DMS79 (cell line): ENCODE data around the gene IL17REL.

Experiments used
- DNase-seq: peaks from one replicate; lab custom pipeline; 2025; lab: John Stamatoyannopoulos, UW

Gene IL17REL

GRCh38 chr22:50022171-50022819 is 9.7 kb upstream of the IL17REL start:
- no peak for DNase-seq

GRCh38 chr22:50020606-50021005 is 8.0 kb upstream of the IL17REL start:
- no peak for DNase-seq

GRCh38 chr22:50019316-50019715 is 6.8 kb upstream of the IL17REL start:
- no peak for DNase-seq

DNA sequence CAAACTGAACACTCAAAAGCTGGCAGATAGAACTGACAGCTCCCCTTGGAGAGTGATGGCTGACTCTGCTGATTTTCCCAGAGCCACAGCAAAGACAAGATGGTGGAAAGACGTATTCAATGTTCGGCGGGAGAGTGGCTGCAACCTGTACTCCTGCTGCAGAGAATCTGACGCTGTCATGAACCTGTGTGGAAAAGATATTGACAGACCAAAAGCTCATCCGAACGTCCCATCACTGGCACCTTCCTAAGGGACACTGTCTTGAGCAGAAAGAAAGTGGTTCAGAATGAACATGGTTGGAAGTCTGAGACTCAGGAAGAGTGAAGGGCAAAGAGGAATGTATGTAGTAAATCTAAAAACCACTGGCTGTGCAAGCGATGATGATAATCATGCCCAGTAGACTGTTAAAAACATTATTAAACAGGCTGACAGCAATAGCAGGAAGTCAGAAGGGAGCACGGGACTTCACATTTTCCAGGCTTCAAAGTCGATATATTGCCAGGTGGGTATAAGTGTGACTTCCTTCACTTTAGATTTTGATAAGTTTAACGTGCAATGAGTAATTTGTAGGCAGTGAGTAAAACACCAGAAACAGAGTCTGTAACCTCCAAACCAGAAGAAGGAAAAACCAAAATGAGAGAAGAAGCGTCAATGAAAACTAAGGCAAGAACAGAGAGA is 6.2 kb upstream of the IL17REL start:
- no peak for DNase-seq

DNA sequence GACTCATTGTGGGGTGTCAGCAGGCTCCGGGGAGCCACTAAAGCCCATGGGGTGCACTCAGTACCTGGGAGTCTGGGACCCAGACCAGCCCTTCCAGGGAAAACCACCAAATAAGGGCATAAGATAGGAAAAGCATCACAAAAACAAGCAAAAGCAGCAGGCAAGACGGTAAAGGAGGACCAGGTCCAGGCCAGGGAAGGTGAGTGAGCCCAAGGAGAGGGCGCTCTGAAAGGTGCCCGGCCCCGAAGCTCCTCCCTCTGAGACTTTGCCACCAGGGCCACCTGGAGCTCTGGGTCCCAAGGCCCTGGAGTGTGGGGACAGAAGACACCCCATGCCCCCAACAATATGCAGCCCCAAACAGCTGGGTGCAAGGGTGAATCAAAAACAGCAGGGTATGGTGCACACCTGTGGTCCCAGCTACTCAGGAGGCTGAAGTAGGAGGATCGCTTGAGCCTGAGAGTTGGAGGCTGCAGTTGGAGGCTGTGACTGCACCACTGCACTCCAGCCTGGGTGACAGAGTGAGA is 5.2 kb upstream of the IL17REL start:
- DNase-seq = no peak

GRCh38 chr22:50016988-50017700 is 4.6 kb upstream of the IL17REL start:
- no peak for DNase-seq

GRCh38 chr22:50016308-50016987 is 3.9 kb upstream of the IL17REL start:
- no peak for DNase-seq

DNA sequence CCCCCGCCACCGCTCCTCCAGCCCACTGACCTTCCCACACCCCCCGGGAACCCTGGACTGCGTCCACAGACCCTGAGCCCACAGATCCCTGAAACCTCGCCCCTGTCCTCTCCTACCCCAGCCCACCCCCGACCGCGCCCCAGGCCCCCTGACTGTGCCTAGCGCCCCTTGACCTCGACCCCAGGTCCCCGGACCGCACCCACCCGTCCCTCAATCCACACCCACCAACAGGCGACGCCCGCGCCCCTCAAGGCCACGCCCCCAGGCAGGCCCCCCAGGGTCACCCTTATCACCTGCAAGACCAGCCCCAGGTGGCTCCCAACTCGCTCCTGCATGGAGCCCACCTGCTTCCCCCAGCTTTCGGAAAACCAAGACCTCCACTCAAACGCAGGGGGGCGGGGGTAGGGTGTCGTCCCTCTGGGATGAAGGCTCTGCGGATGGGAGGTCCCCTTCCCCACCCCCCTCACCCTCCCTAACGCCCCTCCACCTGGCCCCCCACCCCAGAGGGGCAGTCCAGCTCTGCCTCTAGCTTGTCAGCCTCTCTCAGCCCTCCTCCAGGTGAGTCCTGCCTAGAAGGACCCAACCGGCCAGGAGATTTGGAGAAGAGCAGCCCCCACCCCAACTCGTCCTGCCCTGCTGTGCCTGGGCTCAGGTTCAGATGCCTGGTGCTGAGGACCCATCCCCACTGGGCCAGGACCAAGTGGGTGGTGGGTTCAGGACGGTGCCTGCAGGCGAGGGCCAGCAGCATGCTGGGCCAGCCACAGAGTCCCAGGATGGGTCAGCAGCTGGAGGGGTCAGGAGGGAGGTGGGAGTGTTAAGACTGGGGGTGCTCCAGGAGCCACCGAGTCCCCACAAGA is 3.1 kb upstream of the IL17REL start:
- DNase-seq = no peak

DNA sequence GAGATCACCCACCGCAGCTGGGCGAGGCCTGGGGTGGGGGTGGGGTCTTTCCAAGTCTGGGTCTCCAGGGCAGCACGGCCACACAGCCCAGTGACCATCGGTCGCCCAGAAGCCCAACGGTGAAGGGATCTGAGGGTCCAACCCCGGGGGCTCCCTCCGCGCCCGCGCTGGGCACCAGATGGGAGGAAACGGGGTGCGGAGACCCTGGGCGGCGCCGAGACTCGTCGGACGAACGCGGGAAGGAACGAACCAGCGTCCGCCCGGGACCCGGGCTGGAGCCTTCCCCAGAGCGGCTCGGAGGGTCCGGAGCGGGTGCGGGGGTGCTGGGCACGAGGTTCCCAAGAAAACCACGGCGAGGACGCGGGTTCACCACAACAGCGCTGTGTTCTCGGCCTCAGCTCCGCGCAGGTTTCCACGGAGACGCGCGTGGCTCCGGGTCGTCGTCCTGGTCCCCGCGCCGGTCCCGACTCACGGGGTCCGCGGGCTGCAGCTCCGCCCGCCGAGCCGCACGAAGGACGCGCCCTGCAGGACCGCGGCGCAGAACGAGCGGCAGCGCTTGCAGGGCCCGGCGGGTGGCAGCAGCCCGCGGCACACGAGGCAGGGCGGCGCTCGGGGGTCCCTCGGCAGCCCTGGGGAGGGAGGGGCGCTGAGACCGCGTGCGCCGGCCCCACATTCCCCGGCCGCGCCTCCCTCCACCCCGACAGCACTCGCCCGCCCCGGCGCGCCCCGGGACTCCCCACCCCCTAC is 2.3 kb upstream of the IL17REL start:
- no peak for DNase-seq

- no peak for DNase-seq
These were observed 1.5 kb upstream of the IL17REL start for GRCh38 chr22:50014053-50014501.

DNA sequence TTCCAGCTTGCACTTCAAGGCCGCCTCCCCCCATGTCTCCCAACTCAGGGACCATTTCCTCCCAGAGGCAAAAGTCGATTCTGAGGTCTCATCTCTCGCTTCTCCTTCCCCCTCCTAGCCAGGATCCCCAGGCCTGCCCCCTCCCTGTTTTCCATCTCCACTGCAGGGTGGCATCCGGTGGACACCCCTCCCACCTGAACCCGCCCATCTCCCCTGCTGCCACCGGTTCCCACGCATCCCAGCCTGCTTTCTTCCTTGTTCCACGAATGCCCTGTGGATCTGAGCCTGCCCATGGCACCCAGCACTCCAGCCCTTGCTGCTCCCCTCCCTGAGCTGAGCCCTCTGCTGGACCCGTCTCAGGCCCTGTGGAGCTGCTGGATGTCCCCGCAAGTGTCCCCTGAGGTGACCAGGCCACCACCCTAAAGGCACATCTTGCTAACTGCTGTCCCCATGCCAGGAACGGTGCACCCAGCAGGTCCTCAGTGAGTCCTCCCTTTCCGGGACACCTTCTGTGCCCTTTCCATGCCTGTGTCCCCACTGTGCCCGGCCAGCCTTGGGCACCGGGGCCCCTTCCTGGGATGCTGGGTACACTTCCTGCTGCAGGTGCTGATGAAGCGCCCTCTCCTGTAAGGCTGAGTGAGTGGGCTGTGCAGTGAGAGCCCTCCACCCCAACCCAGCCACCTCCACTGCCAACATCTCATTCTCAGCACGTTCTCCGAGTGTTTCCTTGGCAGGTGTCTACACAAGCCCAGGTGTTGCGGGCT is 936 bp downstream of the IL17REL start:
- peak; percentile 66 for DNase-seq

DNA sequence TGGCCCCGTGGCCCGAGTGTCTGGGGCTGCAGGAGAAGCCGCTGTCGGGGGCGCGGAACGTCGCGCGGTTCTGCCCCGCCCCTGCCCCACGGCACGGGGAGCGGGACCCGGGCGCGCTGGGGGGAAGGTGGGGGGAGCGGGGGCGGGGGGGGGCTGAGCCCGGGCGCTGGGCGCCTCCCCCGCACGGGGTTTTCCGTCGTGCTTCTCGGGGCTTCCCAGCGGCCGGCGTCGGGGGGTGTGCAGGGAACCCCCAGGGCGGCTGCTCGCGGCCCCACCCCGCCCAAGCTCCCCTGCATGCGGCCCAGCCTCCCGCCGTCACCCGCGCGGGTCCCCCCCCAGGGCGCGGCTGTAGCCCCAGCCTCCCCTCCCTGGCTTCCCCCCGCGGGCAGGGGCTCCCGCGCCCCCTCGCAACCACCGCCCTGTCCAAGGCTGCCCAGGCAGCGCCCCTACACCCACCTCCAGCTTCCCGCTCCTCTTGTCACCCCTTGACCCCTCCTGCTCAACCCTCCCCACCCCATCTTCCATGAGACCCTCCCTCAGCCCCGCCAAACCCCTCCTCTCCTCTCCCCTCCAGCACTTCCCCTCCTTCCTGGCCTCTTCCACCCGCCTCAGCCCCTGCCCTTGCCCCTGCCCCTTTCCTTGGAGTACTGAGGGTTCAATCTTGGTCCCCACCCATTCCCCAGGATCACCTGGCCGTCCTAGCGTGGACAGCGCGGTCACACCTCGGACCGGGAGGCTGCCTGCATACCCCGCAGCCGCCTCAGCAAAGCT is 1.7 kb downstream of the IL17REL start:
- DNase-seq = no peak

GRCh38 chr22:50009765-50010675 is 2.5 kb downstream of the IL17REL start:
- no peak for DNase-seq

GRCh38 chr22:50009251-50009650 is 3.3 kb downstream of the IL17REL start:
- no peak for DNase-seq

GRCh38 chr22:50008151-50009040 is 4.2 kb downstream of the IL17REL start:
- peak; percentile 69 for DNase-seq

DNA sequence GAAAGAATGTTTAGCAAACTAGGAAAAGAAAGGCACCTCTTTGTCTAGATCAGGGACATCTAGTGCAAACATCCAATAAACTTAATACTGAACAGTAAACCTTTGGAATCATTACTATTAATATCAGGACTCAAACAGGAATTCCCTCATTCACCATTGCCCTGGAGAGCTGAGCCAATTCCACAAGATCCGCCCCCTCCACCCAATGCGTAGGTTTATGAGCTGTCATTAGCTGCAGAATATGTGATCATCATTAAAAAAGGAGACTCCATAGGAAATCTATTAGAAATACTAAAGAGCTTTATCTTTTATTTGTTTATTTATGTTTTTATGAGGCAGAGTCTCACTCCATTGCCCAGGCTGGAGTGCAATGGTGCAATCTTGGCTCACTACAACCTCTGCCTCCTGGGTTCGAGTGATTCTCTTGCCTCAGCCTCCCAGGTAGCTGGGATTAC is 5.5 kb downstream of the IL17REL start:
- no peak for DNase-seq

DNA sequence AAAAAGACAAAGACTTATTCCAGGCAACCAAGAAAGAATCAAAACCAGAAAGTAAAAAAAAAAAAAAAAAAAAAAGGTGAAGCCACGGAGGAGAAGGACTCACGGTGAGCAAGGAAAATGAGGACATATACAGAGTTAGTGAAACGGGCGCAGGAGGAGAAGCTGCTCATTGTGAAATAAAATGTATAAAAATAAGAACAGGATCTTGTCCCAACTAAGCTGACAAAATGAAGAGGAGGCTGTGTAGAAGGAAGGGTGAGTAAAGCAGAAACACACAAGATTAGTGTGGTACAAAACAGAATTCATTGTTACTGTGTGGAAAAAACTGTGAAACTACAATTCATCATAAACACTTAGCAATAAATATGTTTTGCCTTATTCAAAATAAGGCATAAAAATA is 7.6 kb downstream of the IL17REL start:
- no peak for DNase-seq
